HG03175 (cell line): Measurements from ENCODE around the gene SH3RF3.

Experiments
- ATAC-seq: cut with Tn5 transposase; IDR thresholded peaks from one replicate; pipeline ENCODE4 v1.9.1; 2021; ENCODE audit warnings: mild to moderate bottlenecking, moderate library complexity; ENCODE audit not compliant: unreplicated experiment

Gene SH3RF3

GRCh38 chr2:109422758-109423500, 293.9 kb downstream of the SH3RF3 start:
- ATAC-seq, result no peak

DNA sequence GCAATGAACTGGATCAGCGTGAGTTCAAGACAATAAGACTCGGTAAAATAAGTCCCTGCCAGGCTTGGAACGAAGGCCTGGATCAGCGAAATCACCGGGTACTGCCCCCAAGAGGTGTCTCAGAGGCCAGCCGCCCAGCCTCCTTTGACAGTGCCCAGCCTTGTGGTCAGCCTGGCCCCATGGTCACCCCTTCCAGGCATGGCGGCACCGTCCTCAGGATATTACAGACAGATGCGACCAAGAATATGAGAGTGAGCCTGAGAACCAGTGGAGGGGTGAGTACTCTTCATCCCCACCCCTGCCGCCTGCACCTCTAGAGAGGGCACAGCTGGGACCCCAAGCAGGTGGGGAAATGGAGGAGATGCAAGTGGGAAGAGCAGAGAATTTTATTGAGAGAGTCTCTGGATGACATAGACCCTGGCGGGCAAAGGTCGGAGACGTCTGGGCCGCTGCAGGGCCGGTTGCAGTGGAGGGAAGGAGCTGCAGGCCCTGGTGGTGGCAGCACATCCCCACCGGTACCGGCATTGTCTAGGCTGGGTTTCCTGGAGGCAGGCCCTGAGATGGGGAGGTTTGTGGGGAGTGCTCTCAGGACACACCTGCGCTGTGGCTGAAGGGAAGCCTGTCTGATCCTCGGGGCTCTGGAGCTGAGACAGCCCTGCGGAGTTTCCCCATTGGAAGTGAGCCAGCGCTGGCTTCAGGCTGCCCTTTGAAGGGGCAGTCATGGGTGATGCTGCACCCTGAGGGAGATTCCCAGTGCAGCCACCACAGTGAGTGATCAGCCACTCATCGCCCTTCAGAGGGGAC, 294.8 kb downstream of the SH3RF3 start:
- no peak for ATAC-seq

GRCh38 chr2:109425411-109425810, 296.4 kb downstream of the SH3RF3 start:
- ATAC-seq, result no peak

DNA sequence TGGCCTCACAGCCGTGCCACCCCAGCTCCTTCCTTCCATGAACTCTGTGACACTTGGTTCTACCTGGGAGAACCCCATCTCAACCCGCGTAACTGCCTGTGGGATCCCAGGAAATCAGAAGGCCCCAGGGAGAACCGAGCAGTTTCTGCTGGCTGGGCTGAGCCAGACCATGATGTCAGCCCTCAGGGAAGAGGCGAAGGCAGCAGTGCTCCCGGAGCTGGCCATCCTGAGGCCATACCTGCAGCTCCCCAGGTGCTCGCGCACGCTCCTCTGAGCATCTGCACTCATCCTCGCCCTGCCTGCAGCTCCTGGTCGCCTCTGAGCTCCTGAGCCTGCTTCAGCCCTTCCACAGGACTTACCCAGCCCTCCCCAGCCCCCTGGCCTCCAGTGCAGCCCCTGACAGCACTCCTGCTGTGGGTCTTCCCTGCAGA, 298.7 kb downstream of the SH3RF3 start:
- no peak for ATAC-seq

DNA sequence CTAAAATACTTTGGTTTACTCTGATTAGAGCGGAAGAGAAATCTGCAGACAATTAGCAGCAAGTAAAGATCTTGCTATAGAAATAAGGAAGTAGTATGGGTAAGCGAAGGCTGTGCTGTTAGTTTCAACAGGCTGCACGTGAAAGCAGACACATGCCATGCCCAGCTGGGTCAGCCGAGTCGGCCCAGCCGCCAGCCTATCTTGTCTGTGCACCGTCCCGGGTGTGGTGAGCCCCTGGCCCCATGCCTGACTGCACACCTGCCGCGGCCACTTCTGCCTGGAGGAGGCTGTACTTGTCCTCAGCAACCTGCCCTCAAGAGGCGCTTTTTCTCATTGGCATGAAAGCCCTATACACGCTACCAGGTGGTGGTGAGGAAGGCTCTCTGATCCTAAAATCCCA, 299.3 kb downstream of the SH3RF3 start:
- ATAC-seq, result no peak

- no peak for ATAC-seq
These were observed 300.0 kb downstream of the SH3RF3 start for GRCh38 chr2:109428841-109429566.

DNA sequence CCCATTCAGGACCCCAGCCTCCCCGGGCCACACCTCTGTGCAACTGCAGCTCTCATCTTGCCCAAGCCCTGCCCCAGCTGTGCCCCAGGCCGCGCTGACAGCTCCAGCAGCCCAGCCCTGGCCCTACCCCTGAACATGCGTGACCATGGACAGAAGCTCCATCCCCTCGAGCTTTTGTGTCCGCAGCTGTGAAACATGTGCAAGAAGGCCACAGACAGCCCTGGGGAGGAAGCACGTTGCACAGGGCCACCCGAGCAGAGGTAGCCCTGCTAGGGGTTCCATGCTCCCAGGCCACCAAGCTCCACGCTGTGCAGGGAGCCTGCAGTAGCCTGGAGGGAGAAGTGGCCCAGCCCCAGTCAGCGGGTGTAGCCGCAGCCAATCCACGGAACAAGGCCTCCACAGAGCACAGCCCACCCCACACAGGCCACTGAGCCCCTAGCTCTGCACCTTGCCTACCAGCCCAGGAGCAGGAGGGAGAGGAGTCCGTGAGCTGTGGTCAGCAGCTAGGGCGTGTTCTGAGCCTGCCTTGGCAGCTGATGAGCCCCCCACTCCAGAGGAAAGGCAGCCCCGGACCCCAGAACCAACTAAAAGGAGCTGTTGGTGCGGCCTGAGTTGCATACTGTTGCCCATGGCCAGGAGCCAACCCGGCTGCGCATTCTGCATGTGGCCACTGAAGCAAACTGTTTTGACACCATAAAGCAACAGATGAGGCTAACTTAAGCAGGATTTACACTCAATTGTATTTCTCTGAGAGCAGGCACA, 300.7 kb downstream of the SH3RF3 start:
- ATAC-seq, result no peak

GRCh38 chr2:109430329-109430636, 301.3 kb downstream of the SH3RF3 start:
- no peak for ATAC-seq

GRCh38 chr2:109432421-109432820, 303.4 kb downstream of the SH3RF3 start:
- ATAC-seq, result no peak

- ATAC-seq, result no peak
These were observed 304.5 kb downstream of the SH3RF3 start for GRCh38 chr2:109433486-109433885.

- no peak for ATAC-seq
These were observed 304.9 kb downstream of the SH3RF3 start for GRCh38 chr2:109433926-109434325.

GRCh38 chr2:109434351-109434750, 305.3 kb downstream of the SH3RF3 start:
- ATAC-seq, result no peak

DNA sequence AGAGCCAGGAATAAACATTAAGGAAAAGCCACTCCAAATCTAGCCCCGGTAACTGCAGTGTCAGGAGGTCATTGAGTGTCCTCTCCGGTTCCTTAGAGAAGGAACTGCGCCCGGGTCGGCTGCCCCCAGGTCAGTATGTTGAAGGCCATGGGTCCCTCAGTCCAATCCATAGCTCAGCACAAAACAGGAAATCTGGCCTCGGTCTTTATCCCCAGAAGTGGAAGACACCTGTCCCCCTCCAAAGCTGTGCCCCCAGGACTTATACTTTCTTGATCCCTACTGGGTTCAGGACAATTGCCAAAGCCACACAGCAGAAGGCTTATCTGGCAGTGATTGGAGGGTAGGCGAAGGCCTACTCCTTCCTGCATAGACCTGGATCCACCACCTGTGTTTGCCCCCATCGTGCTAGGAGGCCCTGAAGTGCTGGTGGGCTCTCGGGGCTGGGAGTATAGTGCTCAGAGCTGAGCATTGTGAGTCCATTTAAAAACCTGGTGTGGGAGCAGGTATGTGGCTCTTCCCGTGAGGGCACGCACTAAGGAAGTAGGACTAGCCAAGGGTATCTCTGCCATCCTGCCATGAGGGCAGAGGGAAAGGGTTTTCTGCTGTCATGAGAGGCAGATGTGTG, 306.2 kb downstream of the SH3RF3 start:
- no peak for ATAC-seq

GRCh38 chr2:109435901-109436598, 307.0 kb downstream of the SH3RF3 start:
- ATAC-seq, result no peak

DNA sequence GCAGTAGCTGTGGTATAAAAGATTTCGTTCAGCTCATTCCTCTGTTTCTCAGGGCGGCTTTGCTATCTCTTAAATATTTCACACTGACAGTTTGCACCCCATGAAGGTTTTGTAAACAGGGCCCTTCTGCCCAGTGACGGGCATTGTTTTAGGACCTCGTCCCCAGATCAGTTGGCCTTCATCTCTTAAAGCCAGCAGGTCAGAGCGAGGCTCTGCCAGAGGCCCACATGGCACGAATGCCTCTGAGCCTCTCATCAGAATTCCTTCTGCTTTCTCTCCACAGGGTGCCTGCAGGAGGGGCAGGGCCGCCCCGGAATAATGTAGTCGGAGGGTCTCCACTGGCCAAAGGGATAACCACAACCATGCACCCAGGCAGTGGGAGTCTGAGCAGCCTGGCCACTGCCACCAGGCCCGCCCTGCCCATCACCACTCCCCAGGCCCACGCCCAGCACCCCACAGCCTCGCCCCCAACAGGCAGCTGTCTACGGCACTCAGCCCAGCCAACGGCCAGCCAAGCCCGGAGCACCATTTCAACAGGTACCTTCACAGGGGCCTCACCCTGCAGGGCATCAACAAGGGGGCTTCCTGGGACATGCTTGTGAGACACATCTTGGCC, 307.7 kb downstream of the SH3RF3 start:
- ATAC-seq, result no peak

DNA sequence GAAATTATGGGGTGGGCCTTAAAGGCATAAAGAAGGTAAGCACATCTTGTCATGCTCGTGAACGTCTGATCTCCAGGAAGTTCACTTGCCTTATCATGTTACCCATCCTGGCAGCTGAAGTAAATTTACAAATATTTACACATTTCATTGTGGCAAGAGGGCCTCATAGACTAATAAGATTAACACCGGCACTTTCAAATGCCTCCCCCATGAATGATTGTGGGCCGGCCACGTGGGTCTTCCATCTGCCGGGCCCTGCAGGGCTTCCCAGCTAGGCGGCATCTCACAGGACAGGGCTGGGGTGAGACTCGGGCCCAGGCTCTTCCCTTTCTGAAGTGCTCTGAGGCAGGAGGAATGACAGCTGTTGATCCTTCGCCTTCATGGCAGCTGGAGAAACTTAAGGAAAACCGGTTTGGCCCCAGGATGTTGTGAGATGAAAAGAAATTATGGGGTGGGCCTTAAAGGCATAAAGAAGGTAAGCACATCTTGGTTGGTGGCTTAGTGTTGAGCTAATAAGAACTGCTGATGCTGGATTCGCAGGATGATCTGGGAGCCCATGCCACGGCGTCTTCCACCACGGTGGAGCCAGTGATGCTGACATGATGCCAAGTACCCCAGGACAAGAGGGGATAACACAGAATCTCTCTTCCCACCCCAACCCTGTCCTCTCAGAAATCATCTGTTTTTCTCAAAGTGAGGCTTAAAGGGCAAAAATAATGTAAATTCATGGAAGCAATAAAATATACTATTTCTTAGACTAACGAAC, 308.5 kb downstream of the SH3RF3 start:
- no peak for ATAC-seq

GRCh38 chr2:109438146-109438545, 309.1 kb downstream of the SH3RF3 start:
- ATAC-seq, result no peak

- ATAC-seq, result no peak
These were observed 309.9 kb downstream of the SH3RF3 start for GRCh38 chr2:109438773-109439389.
